Breast epithelium (tissue), 3 donors: ENCODE measurements around the gene IL33.

Source experiments
- POLR2AphosphoS5 ChIP-seq, 3 donors: sonication (generic); formaldehyde crosslinking; IDR thresholded peaks; one replicate each; pipeline ENCODE4 v1.6.1; 2017; ENCODE audit warnings: antibody characterized with exemption in 3 of 3
- TF ChIP-seq, protein P1 (sequence below), 3 donors: fragments of 450-650 bp; IDR thresholded peaks; one replicate each; pipeline ENCODE4 v1.5.1; 2016 to 2017; ENCODE audit warnings: antibody characterized with exemption in 3 of 3, mild to moderate bottlenecking in 3 of 3, moderate library complexity in 3 of 3

- TF ChIP-seq, protein P1, sequence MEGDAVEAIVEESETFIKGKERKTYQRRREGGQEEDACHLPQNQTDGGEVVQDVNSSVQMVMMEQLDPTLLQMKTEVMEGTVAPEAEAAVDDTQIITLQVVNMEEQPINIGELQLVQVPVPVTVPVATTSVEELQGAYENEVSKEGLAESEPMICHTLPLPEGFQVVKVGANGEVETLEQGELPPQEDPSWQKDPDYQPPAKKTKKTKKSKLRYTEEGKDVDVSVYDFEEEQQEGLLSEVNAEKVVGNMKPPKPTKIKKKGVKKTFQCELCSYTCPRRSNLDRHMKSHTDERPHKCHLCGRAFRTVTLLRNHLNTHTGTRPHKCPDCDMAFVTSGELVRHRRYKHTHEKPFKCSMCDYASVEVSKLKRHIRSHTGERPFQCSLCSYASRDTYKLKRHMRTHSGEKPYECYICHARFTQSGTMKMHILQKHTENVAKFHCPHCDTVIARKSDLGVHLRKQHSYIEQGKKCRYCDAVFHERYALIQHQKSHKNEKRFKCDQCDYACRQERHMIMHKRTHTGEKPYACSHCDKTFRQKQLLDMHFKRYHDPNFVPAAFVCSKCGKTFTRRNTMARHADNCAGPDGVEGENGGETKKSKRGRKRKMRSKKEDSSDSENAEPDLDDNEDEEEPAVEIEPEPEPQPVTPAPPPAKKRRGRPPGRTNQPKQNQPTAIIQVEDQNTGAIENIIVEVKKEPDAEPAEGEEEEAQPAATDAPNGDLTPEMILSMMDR (IDR thresholded peaks at IDR 0.05) = no peak
- TF ChIP-seq POLR2AphosphoS5 (IDR thresholded peaks at IDR 0.05) = no peak
These were observed 17.4 kb upstream of the IL33 start for GRCh38 chr9:6198251-6198650.
